OCI-LY7 (cell line): ENCODE measurements around the gene PHF1. TPM values are rescaled to one million over a fixed set of nuclear protein-coding genes. Genes with fewer than 3 reads are reported as not detected.

Source experiments
- BruUV-seq: library from RNA; stranded (reverse); fragments of 400-500 nt; replicated peaks from 2 replicates; lab custom pipeline; 2021; lab: Mats Ljungman, UMichigan
- CTCF ChIA-PET: fragments of 300-600 bp; sonication (Branson Sonifier 250); formaldehyde crosslinking; loops from one replicate; lab custom pipeline; 2022; ENCODE audit warnings: antibody characterized with exemption; ENCODE audit not compliant: unreplicated experiment; lab: Charles Lee
- POLR2A ChIA-PET: fragments of 300-600 bp; sonication (Branson Sonifier 250); formaldehyde crosslinking; loops from one replicate; lab custom pipeline; 2022; ENCODE audit warnings: antibody characterized with exemption; lab: Charles Lee
- DNase-seq: peaks from one replicate; pipeline ENCODE4 v3.0.0-alpha.2; 2015; ENCODE audit warnings: low spot score
- H2AFZ ChIP-seq: fragments of 200-600 bp; sonication (generic), shearing (Covaris generic); 2 replicates; pipeline ENCODE4 v1.6.1; 2014; ENCODE audit warnings: mild to moderate bottlenecking, antibody characterized with exemption, low read length, moderate library complexity
- H3K27ac ChIP-seq: fragments of 200-600 bp; sonication (generic); 2 replicates; pipeline ENCODE4 v1.5.1; 2014; ENCODE audit warnings: mixed run types, low read depth, mild to moderate bottlenecking, moderate library complexity, low read length, inconsistent platforms; ENCODE audit not compliant: poor library complexity, severe bottlenecking
- H3K36me3 ChIP-seq: fragments of 200-600 bp; sonication (generic); 2 replicates; pipeline ENCODE4 v1.6.1; 2014; ENCODE audit warnings: mild to moderate bottlenecking, antibody characterized with exemption, low read length, moderate library complexity, mixed read lengths; ENCODE audit not compliant: insufficient read depth
- H3K4me1 ChIP-seq: fragments of 200-600 bp; sonication (generic); 2 replicates; pipeline ENCODE4 v1.5.1; 2014; ENCODE audit warnings: mild to moderate bottlenecking, low read length; ENCODE audit not compliant: insufficient read depth, poor library complexity, severe bottlenecking
- H3K4me2 ChIP-seq: fragments of 200-600 bp; sonication (generic); 2 replicates; pipeline ENCODE4 v1.6.1; 2014; ENCODE audit warnings: mild to moderate bottlenecking, low read length
- H3K4me3 ChIP-seq: fragments of 200-600 bp; sonication (generic); 2 replicates; pipeline ENCODE4 v1.5.1; 2014; ENCODE audit warnings: mild to moderate bottlenecking, low read depth, low read length; ENCODE audit not compliant: poor library complexity, severe bottlenecking
- H3K79me2 ChIP-seq: fragments of 200-600 bp; sonication (generic); 2 replicates; pipeline ENCODE4 v1.6.1; 2016; ENCODE audit warnings: low read depth, mild to moderate bottlenecking, low read length, moderate library complexity, mixed read lengths; ENCODE audit not compliant: insufficient read depth
- H3K9me2 ChIP-seq: fragments of 200-600 bp; sonication (generic); 2 replicates; pipeline ENCODE4 v1.6.1; 2016; ENCODE audit warnings: mild to moderate bottlenecking, low read length, mixed read lengths; ENCODE audit not compliant: insufficient read depth
- H3K9me3 ChIP-seq: fragments of 200-600 bp; sonication (generic); 2 replicates; pipeline ENCODE4 v1.6.1; 2014; ENCODE audit warnings: mild to moderate bottlenecking, mixed run types, low read length, mixed read lengths
- H4K20me1 ChIP-seq: fragments of 200-600 bp; sonication (generic); 2 replicates; pipeline ENCODE4 v1.6.1; 2014; ENCODE audit warnings: mild to moderate bottlenecking, antibody characterized with exemption, low read length, moderate library complexity, mixed read lengths; ENCODE audit not compliant: insufficient read depth
- EZH2phosphoT487 ChIP-seq: fragments of 200-600 bp; sonication (generic); IDR thresholded peaks from 2 replicates; pipeline ENCODE4 v1.6.1; 2018; ENCODE audit warnings: low read depth, borderline replicate concordance, mild to moderate bottlenecking, mixed run types, antibody characterized with exemption, low read length, moderate library complexity, mixed read lengths
- intact Hi-C: fragments of 100-400 bp; cut with micrococcal nuclease; formaldehyde crosslinking; loops from one replicate; pipeline ENCODE4 v1.10.0; 2022; ENCODE audit not compliant: unreplicated experiment
- total RNA-seq, 2 experiments: library from RNA; depleted of rRNA in 1 of 2; stranded (reverse); fragments of >200 nt in 1 of 2; shearing (Covaris generic) in 1 of 2; gene quantifications; 2 replicates each; pipeline ENCODE4 v1.2.3, GENCODE V29; 2014 to 2022
- TF ChIP-seq, protein P1 (sequence below): fragments of 200-600 bp; sonication (generic); conservative IDR thresholded peaks from 2 replicates; pipeline ENCODE4 v1.5.1; 2014; ENCODE audit warnings: mild to moderate bottlenecking, antibody characterized with exemption, low read length, moderate library complexity, mixed read lengths

PHF1 gene
- total RNA-seq, 2 experiments from 2014 or later, result 19.9 to 30.2 TPM

GRCh38 chr6:33425668-33426577 lies 15.1 kb downstream of the PHF1 start:
- ChIA-PET CTCF (interaction anchor here (0.5 to 0.7 kb wide), 3 partner anchors 35 to 221 kb away, joined by 3 to 12 read pairs (median 3); partner anchors contain the start of gene HSD17B8), POLR2A (interaction anchor here (0.6 to 1.5 kb wide), 7 partner anchors 29 to 435 kb away, joined by 3 to 7 read pairs (median 4); partner anchors contain the start of gene ZBTB9)
- intact Hi-C loops, result loop anchor here (1.0 to 5.0 kb wide), 3 partner anchors 35 to 149 kb away; partner anchors contain the start of genes B3GALT4 and KIFC1
- H3K36me3 ChIP-seq, result no peaks in the 10 kb centered on the region; the same call in 1 of the 2 replicates
- H3K9me2 ChIP-seq, result no peaks in the 10 kb centered on the region
- H3K4me1 ChIP-seq, result peaks cover 51% of the 10 kb centered on the region
- no TSS peak for BruUV-seq
- H4K20me1 ChIP-seq, result no peaks in the 10 kb centered on the region
- H2AFZ ChIP-seq, result peak overlapping the region; percentile 52; the same call in 1 of the 2 replicates
- no peak for TF ChIP-seq EZH2phosphoT487
- TF ChIP-seq, protein P1, sequence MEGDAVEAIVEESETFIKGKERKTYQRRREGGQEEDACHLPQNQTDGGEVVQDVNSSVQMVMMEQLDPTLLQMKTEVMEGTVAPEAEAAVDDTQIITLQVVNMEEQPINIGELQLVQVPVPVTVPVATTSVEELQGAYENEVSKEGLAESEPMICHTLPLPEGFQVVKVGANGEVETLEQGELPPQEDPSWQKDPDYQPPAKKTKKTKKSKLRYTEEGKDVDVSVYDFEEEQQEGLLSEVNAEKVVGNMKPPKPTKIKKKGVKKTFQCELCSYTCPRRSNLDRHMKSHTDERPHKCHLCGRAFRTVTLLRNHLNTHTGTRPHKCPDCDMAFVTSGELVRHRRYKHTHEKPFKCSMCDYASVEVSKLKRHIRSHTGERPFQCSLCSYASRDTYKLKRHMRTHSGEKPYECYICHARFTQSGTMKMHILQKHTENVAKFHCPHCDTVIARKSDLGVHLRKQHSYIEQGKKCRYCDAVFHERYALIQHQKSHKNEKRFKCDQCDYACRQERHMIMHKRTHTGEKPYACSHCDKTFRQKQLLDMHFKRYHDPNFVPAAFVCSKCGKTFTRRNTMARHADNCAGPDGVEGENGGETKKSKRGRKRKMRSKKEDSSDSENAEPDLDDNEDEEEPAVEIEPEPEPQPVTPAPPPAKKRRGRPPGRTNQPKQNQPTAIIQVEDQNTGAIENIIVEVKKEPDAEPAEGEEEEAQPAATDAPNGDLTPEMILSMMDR, result peak; percentile 75
- H3K4me2 ChIP-seq, result peak overlapping the region; percentile 84
- peak overlapping the region; percentile 58 for H3K27ac ChIP-seq
- DNase-seq, result peak; percentile 78
- peaks cover 5% of the 10 kb centered on the region; the same call in 1 of the 2 replicates for H3K79me2 ChIP-seq
- H3K4me3 ChIP-seq, result peak overlapping the region; percentile 67
- H3K9me3 ChIP-seq, result no peaks in the 10 kb centered on the region

DNA sequence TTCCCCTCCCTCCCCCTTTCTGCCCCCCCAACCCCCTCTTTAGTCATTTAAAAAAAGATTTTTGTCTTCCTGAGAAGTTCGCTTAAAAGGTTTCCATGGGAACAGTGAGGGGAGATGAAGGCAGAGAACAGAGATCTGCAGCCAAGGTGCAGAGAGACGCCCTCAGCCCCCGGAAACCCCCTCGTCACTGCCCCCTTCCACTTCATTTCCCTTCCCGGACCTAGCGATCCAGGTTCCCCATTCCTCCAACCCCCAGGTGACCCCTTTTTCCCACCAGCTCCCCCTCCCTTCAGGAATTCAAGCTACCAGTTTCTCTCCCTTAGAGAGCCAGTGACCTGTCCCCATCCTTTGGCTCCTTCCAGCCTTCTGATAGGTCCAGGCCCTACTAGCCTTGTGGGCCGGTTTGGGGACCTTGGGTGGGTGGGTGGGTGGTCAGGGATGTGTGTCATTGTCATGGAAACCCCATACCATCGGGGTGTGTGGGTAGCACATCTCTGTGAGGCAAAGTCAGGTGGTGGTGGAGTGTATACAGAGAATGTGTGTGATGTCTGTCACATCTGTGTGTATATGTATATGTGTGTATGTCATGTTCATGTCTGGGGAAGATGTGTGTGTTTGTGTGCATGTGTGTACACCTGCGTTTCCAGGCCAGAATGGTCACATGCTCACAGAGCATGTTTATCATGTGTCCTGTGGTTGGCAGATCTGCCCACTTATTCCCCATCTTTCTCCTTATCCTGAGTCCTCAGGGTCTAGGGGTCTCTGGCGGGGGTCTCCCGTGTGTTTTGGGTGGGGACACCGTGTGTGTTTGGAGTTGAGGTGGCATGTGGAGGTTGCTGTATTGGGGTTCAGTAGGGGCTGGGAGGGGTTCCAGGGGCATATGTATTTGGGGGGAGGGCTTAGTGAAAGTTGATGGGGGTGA lies 16.0 kb downstream of the PHF1 start:
- Histone ChIP-seq H3K9me2 (no peaks in the 10 kb centered on the region), H3K27ac (peak overlapping the region; percentile 58), H4K20me1 (no peaks in the 10 kb centered on the region), H3K4me2 (peak overlapping the region; percentile 84), H2AFZ (no peak overlapping the region), H3K4me1 (peaks cover 60% of the 10 kb centered on the region), H3K79me2 (peaks cover 5% of the 10 kb centered on the region; the same call in 1 of the 2 replicates), H3K4me3 (peak overlapping the region; percentile 68), H3K36me3 (no peaks in the 10 kb centered on the region; the same call in 1 of the 2 replicates), H3K9me3 (no peaks in the 10 kb centered on the region)
- intact Hi-C loops, result loop anchor here (1.0 to 5.0 kb wide), 3 partner anchors 36 to 150 kb away; partner anchors contain the start of genes B3GALT4 and KIFC1
- POLR2A ChIA-PET, result interaction anchor here (0.6 to 1.5 kb wide), 5 partner anchors 28 to 436 kb away, joined by 3 to 7 read pairs (median 5); partner anchors contain the start of gene ZBTB9
- DNase-seq, result peak; percentile 24
- CTCF ChIA-PET, result interaction anchor here (0.7 kb wide), 1 partner anchor 36 kb away, joined by 3 read pairs; no protein-coding TSS in a partner anchor
- no TSS peak for BruUV-seq
- TF ChIP-seq, protein P1, result no peak
- TF ChIP-seq EZH2phosphoT487, result no peak
